T follicular helper cell (primary cell): ENCODE measurements around the gene SRSF10.
"Not testable (repeated sequence)": the region's sequence is repeated elsewhere in the genome, so short reads cannot be mapped to it uniquely, and the experiment has no call there.

Experiments
- DNase-seq: peaks from one replicate; pipeline ENCODE4 v3.0.0-alpha.2; 2020; ENCODE audit warnings: low read depth
- total RNA-seq, 2 experiments: gene quantifications; one replicate each; lab custom pipeline; 2026; lab: John Stamatoyannopoulos, UW

SRSF10 gene
- 252 to 379 reads per million in 2 experiments for total RNA-seq

- DNase-seq: peak; percentile 96
Observed at GRCh38 chr1:23979881-23980727, at the start of gene SRSF10. Gene SRSF10 (minus strand): TSS chr1:23980327. CDS start chr1:23980255, 72 bp downstream.

DNA sequence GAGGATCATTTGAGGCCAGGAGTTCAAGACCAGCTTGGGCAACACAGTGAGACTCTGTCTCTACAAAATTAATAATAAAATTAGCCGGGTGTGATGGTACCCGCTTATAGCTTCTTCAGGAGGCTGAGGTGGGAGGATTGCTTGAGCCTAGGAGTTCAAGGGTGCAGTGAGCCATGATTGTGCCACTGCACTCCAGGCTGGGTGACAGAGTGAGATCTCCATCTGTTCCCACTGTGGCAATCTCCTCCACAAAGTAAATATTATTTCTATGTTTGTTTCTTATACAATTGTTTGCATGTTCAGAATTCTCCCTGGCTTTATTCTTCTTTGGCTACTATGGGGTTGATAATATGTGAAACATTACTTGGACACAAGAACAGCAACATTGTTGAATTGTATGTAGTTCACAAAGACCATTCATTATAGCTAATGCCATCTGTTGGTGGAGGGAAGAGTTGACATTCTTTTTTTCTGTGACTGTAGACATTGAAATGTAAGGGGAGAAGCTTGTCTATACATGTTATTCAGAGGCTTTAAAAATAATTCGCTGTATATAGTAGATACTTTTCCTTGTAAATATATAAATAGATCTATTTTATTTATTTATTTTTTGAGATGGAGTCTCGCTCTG lies 47.8 kb upstream of the SRSF10 start:
- no peak for DNase-seq

GRCh38 chr1:24022581-24023361 lies 42.6 kb upstream of the SRSF10 start:
- no peak for DNase-seq

- DNase-seq: no peak
Observed at GRCh38 chr1:24021403-24022266, 41.5 kb upstream of the SRSF10 start.

DNA sequence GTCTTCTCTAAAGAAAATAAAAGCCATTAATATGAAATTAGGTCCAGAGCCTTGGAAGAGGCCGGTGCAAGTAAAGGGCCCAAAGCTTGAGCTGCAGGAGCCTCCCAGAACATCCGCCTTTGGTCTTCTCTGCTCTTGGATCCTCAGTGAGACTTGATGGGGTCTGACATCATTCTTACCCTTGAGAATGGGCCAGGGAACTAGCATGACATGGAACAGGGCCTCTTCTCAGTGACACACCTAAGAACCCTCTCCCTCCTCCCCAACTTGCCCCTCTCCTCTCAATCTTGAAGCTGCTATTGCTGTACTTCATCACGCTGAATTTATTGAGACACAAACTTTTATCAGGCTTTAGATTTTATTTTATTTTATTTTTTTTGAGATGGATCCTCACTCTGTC lies 40.3 kb upstream of the SRSF10 start:
- DNase-seq: no peak

DNA sequence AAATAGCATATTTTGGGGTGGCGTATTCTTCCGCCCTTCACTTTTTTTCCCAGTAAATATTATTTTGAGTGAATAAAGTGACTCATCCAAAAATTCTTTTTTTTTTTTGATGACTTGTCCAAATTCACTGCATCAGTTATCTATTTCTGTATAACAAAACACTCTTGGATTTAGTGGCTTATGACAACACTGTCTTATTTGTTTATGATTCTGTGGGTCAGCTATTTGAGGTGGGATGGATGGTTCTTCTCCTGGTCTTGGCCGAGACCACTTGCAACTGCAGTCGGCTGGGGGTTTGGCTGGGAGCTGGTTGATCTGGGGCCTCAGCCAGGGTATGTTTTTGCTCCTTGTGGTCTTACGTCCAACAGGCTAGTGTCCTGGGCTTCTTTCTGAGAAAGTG lies 39.9 kb upstream of the SRSF10 start:
- DNase-seq: no peak

- no peak for DNase-seq
Observed at GRCh38 chr1:24018611-24019580, 38.8 kb upstream of the SRSF10 start.

DNA sequence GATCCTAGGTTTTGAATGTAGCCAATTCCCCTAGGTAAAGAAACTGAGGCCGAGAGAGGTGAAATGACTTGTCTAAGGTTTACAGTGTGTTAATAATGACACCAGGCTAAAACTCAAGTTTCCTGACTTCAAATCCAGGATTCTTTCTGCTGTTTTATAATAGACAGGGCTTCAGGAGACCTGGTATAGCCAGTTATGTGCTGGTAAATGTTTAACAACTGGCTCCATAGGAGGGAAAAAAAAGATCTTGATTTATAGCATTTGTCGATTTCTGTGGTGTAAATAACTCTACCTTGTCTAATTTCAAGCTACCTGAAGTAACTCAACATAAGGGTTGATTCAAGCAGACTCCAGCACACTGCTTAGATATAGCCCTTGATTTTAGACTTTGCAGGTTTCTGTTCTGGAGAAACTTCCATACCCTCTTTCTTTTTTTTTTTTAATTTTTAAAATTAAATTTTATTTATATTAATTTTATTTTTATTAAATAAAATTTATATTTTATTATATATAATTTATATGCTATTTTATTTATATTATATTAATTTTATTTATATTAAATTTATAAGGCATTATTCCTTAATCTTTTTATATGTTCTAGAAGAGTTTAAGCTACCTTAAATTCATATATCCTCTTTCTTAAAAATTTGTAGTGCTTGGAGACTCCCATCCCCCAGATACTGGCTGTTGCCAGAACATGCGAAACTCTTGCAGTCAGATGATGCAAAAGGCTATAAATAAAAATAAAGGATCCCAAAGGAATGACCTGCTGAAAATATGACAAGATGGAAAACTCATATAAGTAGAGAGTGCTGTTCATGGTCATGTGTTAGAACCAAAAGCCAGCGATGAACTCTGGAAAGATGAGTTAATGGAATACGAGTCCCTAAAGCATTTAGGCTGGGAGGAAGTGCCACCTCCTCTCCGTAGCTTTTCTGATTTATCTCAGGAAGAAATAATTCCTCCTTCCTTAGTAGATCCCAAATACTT lies 35.4 kb upstream of the SRSF10 start:
- no peak for DNase-seq

- DNase-seq: not testable (repeated sequence)
Observed at GRCh38 chr1:24012878-24013277, 32.8 kb upstream of the SRSF10 start.

DNA sequence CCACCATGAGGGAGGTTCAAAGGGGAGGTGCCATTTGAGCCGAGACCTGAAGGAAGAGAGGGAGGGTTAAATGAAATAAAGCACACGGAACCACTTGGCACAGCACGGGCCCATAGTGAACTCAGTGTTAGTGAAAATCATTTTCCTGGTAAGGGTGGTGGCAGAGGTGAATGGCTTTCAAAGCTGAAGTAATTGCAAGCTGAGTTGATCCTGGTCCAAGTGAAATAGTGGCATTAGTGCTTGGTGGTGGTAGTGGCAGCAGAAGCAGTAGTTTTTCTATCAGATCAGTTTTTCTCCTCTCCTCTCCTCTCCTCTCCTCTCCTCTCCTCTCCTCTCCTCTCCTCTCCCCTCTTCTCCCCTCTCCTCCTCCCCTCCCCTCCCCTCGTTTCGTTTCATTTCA lies 30.5 kb upstream of the SRSF10 start:
- DNase-seq: no peak

GRCh38 chr1:24009406-24009805 lies 29.3 kb upstream of the SRSF10 start:
- no peak for DNase-seq

DNA sequence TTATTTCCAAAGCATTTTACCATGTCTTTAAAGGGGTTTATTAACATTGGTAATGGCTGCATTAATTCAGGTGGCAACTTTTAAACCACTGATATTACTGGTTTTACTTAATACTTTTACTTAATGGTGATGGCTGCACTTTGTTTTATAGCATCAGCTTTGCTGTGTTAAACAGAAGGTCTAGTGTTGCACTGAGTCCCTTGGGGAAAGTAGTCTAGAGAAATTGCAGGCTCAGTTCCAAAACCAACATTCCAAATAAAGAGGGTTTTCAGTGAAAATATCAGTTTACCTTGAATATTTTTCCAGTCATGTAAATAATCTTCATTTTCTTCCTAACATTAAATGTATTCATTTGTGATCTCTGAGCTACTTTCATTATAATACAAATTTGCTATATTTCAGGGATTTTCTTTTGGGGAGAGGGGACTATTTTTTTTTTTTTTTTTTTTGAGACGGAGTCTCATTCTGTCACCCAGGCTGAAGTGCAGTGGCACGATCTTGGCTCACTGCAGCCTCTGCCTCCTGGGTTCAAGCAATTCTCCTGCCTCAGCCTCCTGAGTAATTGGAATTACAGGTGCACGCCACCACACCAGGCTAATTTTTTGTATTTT lies 28.6 kb upstream of the SRSF10 start:
- DNase-seq: not testable (repeated sequence)

GRCh38 chr1:24007079-24007478 lies 27.0 kb upstream of the SRSF10 start:
- no peak for DNase-seq

DNA sequence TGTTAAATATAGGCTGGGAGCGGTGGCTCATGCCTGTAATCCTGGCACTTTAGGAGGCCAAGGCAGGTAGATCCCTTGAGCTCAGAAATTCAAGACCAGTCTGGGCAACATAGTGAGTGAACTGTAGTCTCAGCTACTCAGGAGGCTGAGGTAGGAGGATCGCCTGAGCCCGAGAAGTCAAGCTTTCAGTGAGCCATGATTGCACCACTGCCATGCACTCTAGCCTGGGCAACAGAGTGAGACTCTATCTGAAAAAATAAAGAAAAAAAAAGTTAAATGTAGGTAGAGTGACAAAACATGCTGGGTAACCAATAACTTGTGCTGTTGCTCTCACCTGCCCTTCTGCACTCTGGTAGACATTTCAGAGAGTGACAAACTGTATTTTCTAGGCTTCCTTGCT lies 25.0 kb upstream of the SRSF10 start:
- DNase-seq: no peak

GRCh38 chr1:24004132-24004531 lies 24.0 kb upstream of the SRSF10 start:
- no peak for DNase-seq

DNA sequence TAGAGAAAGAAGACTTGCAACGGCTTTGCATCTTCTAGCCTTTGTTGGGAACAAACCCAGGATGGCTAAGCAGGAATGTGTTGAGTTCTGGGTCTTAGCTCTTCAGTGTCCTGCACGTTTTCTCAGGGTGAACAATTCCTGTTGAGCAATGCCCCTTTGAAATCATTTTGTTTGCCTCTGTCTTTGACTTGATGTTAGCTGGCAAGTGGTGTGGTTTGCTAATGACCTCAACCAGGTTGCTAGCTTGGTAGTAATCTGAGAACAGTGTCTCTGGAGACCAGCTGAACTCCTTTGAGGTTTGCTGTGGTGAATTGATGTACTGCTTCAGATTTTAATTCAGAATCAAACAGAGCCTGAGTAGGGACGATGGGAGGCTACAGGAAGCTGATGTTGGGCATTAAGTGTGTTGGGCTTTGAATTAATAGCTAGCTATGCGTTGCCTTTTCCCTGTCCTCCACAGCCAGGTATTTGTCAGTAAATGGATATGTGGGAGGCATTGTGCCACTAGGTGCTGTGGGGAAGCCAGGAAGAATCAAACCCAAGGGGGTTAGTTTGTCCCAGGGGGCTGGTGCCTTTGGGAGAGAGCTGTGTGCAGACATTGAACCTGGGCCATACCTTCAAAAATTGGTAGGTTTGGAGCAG lies 23.3 kb upstream of the SRSF10 start:
- DNase-seq: no peak

- DNase-seq: no peak
Observed at GRCh38 chr1:24002695-24003094, 22.6 kb upstream of the SRSF10 start.

- DNase-seq: no peak
Observed at GRCh38 chr1:23999156-23999671, 19.1 kb upstream of the SRSF10 start.
